GM21526 (cell line): Measurements from ENCODE around the gene AGBL4.

Experiments used
- ATAC-seq: cut with Tn5 transposase; IDR thresholded peaks from one replicate; pipeline ENCODE4 v1.9.1; 2021; ENCODE audit warnings: moderate library complexity; ENCODE audit not compliant: unreplicated experiment, low FRiP score

Gene AGBL4

GRCh38 chr1:48955774-48956173 is 1068.0 kb downstream of the AGBL4 start:
- no peak for ATAC-seq

GRCh38 chr1:48953617-48954016 is 1070.1 kb downstream of the AGBL4 start:
- no peak for ATAC-seq

DNA sequence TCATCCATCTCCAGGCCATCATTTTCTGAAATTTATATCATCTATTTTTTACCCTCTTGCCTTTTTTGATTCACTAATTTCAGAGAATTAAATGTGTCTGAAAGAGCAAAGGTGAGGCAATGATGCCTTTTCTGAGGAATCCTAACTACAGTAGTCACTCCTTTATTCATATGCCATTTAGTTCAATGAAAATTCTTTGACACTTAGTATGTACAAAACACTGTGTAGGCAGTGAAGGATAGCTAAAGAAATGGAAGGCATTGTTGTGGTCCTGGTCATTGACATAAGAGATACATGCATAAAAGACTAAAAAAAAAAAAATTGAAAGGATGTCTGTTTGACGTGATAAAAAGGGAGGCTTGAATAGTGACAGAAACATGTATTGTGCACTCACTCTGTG is 1075.2 kb downstream of the AGBL4 start:
- ATAC-seq, result no peak

GRCh38 chr1:48947761-48948537 is 1075.8 kb downstream of the AGBL4 start:
- no peak for ATAC-seq

GRCh38 chr1:48946070-48946469 is 1077.7 kb downstream of the AGBL4 start:
- no peak for ATAC-seq

DNA sequence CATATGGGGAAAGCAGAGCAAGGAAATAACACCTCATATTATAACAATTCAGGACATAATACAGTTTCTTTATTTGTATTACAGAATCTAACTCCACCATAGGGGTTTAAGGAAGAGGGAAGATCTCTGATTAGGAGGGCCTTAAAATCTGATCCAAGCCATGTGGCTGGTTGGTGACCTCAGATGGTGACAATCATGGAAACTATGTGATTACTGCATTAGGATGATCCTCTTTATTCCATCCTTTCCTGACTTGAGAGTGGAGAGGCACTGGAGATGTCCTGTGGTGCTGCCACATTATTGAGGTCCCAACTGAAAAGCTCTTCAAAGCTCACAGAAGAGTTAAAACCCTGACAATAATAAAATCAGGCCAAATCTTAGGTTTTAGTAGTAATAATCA is 1078.9 kb downstream of the AGBL4 start:
- no peak for ATAC-seq

DNA sequence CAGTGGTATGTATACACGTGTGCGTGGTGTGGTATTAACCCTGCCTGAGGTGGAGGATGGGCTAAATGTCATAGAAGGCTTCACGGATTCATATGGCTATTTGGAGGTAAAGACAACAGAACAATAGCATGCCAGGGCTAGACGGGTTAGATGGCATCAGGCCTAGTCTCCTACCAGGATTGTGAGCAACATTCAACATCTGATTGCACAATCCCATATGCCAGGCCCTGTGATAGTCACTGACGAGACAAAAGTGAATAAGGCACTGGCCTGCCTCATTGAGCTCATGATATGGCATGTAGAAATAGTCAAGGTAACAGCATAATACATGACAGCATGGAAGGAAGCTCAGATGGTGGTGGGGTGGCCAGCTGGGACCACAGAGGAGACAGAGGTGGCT is 1079.9 kb downstream of the AGBL4 start:
- no peak for ATAC-seq

- no peak for ATAC-seq
Measured at GRCh38 chr1:48943393-48943792, 1080.4 kb downstream of the AGBL4 start.

DNA sequence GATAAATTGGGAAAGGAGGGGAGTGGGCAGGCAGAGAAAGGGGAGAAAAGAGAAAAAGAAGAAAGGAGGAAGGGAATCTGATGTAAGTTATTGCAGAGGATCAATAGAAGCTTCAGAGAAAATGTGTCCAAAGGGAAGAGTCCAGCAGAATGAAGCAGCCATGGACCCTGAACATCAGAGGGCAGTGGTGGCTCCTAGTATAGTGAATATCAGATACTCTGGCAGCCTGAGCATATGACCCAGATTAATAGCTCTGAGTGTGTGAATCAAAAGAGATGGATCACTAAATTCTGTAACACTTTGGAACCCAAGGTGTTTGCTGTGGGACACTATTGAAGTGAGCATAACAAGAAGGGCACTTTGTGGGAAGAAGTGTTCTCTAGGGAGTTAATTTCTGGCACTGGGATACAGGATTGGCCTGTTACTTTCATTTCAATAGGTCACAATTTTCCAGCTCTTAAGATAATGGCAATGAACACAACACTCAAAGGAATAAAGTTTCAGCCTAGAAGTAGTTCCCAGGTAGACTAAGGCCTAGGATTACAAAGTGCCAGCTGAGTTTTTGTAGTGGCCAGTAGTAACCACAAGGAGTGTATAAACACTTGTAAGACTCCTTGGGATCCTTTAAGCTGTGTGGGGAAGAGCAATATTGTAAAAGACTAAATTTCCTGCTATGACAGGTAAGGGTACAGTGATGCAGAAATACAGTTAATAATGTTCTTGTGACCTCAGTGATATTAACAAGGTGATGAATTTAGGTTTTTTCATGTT is 1082.6 kb downstream of the AGBL4 start:
- ATAC-seq, result no peak

DNA sequence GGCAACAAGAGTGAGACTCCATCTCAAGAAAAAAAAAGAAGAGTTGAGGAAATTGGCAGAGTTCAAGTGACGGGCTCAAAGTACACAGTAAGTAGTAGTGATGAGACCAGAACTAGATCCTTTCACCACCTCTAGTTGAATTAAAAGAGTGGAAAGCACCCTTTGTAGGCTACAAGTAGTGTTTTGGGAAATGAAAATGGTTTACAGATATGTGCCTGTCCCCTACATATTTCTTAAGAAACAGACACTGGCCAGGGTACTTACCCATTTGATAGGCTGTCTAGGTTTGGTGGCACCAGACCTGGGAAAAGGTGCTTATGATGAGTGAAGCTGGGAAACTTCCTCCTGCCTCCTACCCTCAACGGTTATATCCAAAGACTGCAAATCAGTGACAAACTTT is 1083.4 kb downstream of the AGBL4 start:
- no peak for ATAC-seq

DNA sequence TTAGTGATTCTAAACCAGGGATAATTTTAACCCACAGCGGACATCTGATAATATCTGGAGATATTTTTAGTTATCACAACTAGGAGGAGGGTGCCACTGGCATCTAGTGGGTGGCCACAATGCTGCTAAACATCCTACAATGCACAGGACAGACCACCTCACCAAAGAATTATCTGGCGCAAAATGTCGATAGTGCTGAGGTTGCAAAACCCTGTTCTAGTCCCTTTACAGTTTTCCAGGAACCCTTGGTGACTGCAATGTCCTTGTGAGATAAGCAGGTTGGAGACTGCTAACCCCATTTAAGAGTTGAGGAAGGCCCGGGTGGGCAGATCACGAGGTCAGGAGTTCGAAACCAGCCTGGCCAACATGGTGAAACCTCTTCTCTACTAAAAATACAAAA is 1083.9 kb downstream of the AGBL4 start:
- no peak for ATAC-seq

GRCh38 chr1:48939042-48939441 is 1084.7 kb downstream of the AGBL4 start:
- ATAC-seq, result no peak

- ATAC-seq, result no peak
Measured at GRCh38 chr1:48937732-48938131, 1086.0 kb downstream of the AGBL4 start.

DNA sequence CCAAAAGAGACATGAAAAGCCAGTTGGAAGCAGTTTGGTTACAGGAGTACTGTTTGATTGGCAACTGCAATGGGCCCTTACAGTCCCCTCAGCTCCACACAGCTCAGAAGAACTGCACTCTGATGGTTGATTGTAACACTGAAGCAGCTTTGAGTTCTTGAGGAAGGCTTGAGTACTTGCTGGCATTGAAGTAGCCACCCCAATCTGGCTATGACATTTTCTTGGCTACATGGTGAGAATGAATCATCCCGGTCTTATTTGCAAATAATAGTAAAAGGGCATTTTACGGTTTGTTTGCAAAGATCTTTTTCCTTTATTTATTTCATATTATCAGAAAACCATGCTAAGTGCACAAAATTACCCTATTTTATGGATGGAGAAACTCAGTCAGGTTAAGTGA is 1087.3 kb downstream of the AGBL4 start:
- no peak for ATAC-seq

DNA sequence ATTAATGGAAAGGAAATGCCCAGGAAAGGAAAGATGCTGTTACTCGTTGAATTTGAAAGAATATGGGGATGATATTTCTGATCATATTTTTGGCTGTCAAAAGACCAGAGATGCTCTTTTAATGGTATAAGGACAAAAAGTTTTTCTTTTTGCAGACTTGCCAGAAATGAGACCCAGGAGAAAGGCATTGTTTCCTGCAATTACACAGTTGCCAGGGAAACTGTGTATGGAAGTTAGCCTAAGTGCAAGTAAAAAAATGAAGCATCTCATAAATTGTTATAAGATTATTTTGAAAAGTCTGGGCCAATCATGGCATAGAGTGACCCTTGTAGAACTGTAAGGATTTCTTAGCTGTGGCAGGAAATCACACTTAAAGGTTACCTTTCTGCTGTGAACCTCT is 1091.4 kb downstream of the AGBL4 start:
- no peak for ATAC-seq

- ATAC-seq, result no peak
Measured at GRCh38 chr1:48931506-48932192, 1092.1 kb downstream of the AGBL4 start.

DNA sequence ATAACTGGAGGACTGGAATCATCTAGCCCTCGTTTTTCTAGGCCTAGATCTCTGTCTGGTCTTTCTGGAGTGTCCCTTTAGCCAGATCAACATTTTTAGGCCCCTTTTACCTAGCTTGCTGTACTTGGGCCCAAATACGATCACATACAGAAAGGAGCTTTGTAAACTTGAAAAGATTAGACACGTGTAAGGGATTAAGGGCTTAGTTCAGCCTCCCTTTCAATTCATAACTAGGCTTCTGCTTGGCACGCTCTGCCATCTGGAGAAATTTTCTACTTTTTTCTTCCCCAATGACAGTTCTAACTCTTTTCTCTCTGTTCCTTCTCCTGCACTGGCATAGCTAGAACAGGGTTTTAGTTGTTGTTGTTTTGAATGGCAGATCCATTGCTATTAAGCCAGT is 1093.7 kb downstream of the AGBL4 start:
- no peak for ATAC-seq

- no peak for ATAC-seq
Measured at GRCh38 chr1:48924099-48924498, 1099.7 kb downstream of the AGBL4 start.

- no peak for ATAC-seq
Measured at GRCh38 chr1:48923116-48923515, 1100.6 kb downstream of the AGBL4 start.

DNA sequence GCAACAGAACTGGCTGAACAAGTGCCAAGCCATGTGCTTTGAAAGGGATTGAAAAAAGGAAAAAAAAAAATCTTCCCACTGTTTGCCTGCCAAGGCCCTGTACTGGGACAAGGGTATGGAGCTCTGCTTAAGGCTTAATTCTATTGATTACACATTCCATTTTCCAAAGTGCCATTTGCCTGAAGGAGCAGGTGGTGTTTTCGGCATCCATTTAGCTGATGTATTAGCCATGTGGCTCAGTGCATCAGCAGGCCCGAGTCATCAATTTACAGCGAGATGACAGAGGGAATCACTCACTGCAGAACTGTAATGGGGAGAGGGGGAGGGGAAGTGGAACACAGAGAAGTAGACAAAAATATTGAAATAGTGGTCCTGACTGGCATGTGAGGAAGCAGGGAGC is 1102.9 kb downstream of the AGBL4 start:
- no peak for ATAC-seq

GRCh38 chr1:48917901-48918603 is 1105.7 kb downstream of the AGBL4 start:
- ATAC-seq, result no peak
